Spleen (tissue), 7 donors: ENCODE data around the gene ZNF683.

Source experiments
- CTCF ChIP-seq, 11 experiments: fragments of 200-600 bp in 7 of 11; fragments of 450-650 bp in 4 of 11; sonication (generic) in 4 of 11; IDR thresholded peaks in 8 of 11; conservative IDR thresholded peaks in 3 of 11; 1 replicate in 7 of 11; 2 replicates in 4 of 11; pipeline versions ENCODE4 v1.4.0 to v1.8.0; 2016 to 2021; ENCODE audit warnings: antibody characterized with exemption in 11 of 11, inconsistent platforms in 4 of 11, mild to moderate bottlenecking in 1 of 11
- POLR2A ChIP-seq, 3 donors: fragments of 450-650 bp; IDR thresholded peaks; one replicate each; pipeline ENCODE4 v1.5.1; 2017; ENCODE audit warnings: antibody characterized with exemption in 3 of 3, mild to moderate bottlenecking in 1 of 3
- donor health status: DM: no; HTN: no; CAD: no; lungs with moderate emphysema.
- donor health status: DM: no; HTN: no; CAD: no.
- donor health status: DM: no; HTN: no; CAD: no.

GRCh38 chr1:26327956-26328362 is 44.6 kb downstream of the ZNF683 start:
- no peak for TF ChIP-seq CTCF (IDR thresholded peaks at IDR 0.05 in 8 of 11, conservative IDR thresholded peaks at IDR 0.05 in 3 of 11)
- no peak for TF ChIP-seq POLR2A (IDR thresholded peaks at IDR 0.05)
